ENCODE measurements around the gene SOCS6. TPM values are rescaled to one million over a fixed set of nuclear protein-coding genes. Genes with fewer than 3 reads are reported as not detected.

SOCS6 gene
- total and polyA plus RNA-seq, 2 donors (not counting 1 experiment from before 2014, with no cell fraction given) = 0.25 to 0.99 TPM

GRCh38 chr18:70377317-70377799 lies 88.5 kb downstream of the SOCS6 start:
- ChIA-PET POLR2A (no interaction called here), CTCF (no interaction called here)
- H2AFZ ChIP-seq (ENCODE audit: insufficient read depth, low read depth, low read length, poor library complexity, severe bottlenecking) = no peak overlapping the region
- Mint-ChIP-seq H3K4me1 (no peaks in the 10 kb centered on the region), H3K4me3 (no peak overlapping the region), H3K27me3 (no peaks in the 10 kb centered on the region), H3K9me3 (ENCODE audit: insufficient read depth) (no peaks in the 10 kb centered on the region), H3K27ac (no peak overlapping the region)
- TF ChIP-seq EZH2 (IDR thresholded peaks at IDR 0.05; ENCODE audit: borderline replicate concordance, insufficient read depth, low read depth, low read length, poor library complexity, severe bottlenecking) (no peak), CTCF (IDR thresholded peaks at IDR 0.05) (no peak)
- no peaks in the 10 kb centered on the region for H3K9me3 ChIP-seq (ENCODE audit: control extremely low read depth in 1 of 3, control insufficient read depth in 2 of 3, insufficient read depth in 1 of 3, low read length in 2 of 3)
- no peaks in the 10 kb centered on the region for H3K36me3 ChIP-seq (replicated peaks in 1 of 2; ENCODE audit: control extremely low read depth in 1 of 2, control insufficient read depth in 1 of 2, extremely low read depth in 1 of 2, insufficient read depth in 2 of 2, low read length in 1 of 2)
- no peaks in the 10 kb centered on the region for H3K4me1 ChIP-seq (ENCODE audit: control insufficient read depth in 2 of 2, insufficient read depth in 2 of 2, low read length in 2 of 2)
- intact Hi-C loops (cut with micrococcal nuclease) = no loop called here
- WGBS (ENCODE audit: insufficient coverage) = 89% methylated on average over 5 of the region's 8 CpGs
- H3K9ac ChIP-seq (ENCODE audit: low read length) = no peak overlapping the region
- H3K27me3 ChIP-seq (replicated peaks in 1 of 4; ENCODE audit: control extremely low read depth in 1 of 4, control insufficient read depth in 3 of 4, insufficient read depth in 4 of 4, low read length in 3 of 4) = no peaks in the 10 kb centered on the region
- no peaks in the 10 kb centered on the region for H3K79me2 ChIP-seq (ENCODE audit: control insufficient read depth, insufficient read depth, low read length)
- no peak for DNase-seq
- H3K4me2 ChIP-seq (replicated peaks; ENCODE audit: low read depth, low read length, poor library complexity, severe bottlenecking) = no peak overlapping the region
- H3K4me3 ChIP-seq (ENCODE audit: control extremely low read depth in 1 of 5, extremely low read depth in 1 of 5, insufficient read depth in 1 of 5, low read depth in 2 of 5, low read length in 4 of 5) = no peak overlapping the region
- ATAC-seq (ENCODE audit: low read depth) = no peak
- H4K20me1 ChIP-seq (ENCODE audit: control insufficient read depth, insufficient read depth, low read length, poor library complexity, severe bottlenecking) = no peaks in the 10 kb centered on the region
- no peak overlapping the region for H3K27ac ChIP-seq (ENCODE audit: low read length in 2 of 2)

DNA sequence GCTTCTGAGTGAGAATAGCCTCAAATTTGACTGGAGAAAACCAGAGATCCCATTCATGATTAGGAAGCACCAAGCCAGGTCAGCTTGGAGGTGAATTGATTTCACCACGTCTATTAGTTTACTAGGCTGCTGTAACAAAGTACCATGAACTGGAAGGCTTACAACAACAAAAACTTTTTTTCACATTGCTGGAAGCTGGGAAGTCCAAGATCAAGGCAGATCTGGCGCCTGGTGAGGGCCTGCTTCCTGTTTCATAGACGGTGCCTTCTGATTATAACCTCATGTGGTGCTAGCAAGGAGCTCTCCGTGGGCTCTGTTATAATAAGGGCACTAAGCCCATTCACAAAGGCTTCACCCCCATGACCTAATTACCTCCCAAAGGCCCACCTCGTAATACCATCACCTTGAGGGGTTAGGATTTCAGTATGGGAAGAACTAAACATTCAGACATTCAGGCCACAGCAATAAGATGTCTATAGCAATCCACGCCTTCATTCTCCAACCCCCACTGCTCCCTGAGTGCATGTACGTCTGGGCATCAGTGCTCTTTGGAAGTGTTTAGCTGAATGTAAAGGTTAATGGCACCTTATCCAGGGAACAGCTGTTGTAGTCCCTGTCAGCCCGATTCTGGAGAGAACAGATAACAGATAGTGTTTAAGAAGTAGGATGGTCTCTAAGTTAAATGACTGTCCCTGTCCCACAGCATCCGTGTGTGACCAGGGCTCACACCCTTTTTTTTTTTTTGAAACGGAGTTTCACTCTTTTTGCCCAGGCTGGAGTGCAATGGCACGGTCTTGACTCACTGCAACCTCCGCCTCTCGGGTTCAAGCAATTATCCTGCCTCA lies 89.2 kb downstream of the SOCS6 start:
- Histone ChIP-seq H4K20me1 (ENCODE audit: control insufficient read depth, insufficient read depth, low read length, poor library complexity, severe bottlenecking) (no peaks in the 10 kb centered on the region), H2AFZ (ENCODE audit: insufficient read depth, low read depth, low read length, poor library complexity, severe bottlenecking) (no peak overlapping the region), H3K27me3 (replicated peaks in 1 of 4; ENCODE audit: control extremely low read depth in 1 of 4, control insufficient read depth in 3 of 4, insufficient read depth in 4 of 4, low read length in 3 of 4) (no peaks in the 10 kb centered on the region), H3K9ac (ENCODE audit: low read length) (no peak overlapping the region), H3K79me2 (ENCODE audit: control insufficient read depth, insufficient read depth, low read length) (no peaks in the 10 kb centered on the region), H3K36me3 (replicated peaks in 1 of 2; ENCODE audit: control extremely low read depth in 1 of 2, control insufficient read depth in 1 of 2, extremely low read depth in 1 of 2, insufficient read depth in 2 of 2, low read length in 1 of 2) (no peaks in the 10 kb centered on the region), H3K4me1 (ENCODE audit: control insufficient read depth in 2 of 2, insufficient read depth in 2 of 2, low read length in 2 of 2) (no peaks in the 10 kb centered on the region), H3K4me3 (ENCODE audit: control extremely low read depth in 1 of 5, extremely low read depth in 1 of 5, insufficient read depth in 1 of 5, low read depth in 2 of 5, low read length in 4 of 5) (no peak overlapping the region), H3K4me2 (replicated peaks; ENCODE audit: low read depth, low read length, poor library complexity, severe bottlenecking) (no peak overlapping the region), H3K27ac (ENCODE audit: low read length in 2 of 2) (no peak overlapping the region), H3K9me3 (ENCODE audit: control extremely low read depth in 1 of 3, control insufficient read depth in 2 of 3, insufficient read depth in 1 of 3, low read length in 2 of 3) (no peaks in the 10 kb centered on the region)
- Mint-ChIP-seq H3K27ac (no peak overlapping the region), H3K4me3 (no peak overlapping the region), H3K9me3 (ENCODE audit: insufficient read depth) (no peaks in the 10 kb centered on the region), H3K27me3 (no peaks in the 10 kb centered on the region), H3K4me1 (no peaks in the 10 kb centered on the region)
- DNase-seq (no peak), ATAC-seq (ENCODE audit: low read depth) (no peak)
- ChIA-PET POLR2A (no interaction called here), CTCF (no interaction called here)
- intact Hi-C loops (cut with micrococcal nuclease) = no loop called here
- 79% methylated on average over 8 of the region's 13 CpGs for WGBS (ENCODE audit: insufficient coverage)
- TF ChIP-seq EZH2 (IDR thresholded peaks at IDR 0.05; ENCODE audit: borderline replicate concordance, insufficient read depth, low read depth, low read length, poor library complexity, severe bottlenecking) = no peak
- TF ChIP-seq CTCF (IDR thresholded peaks at IDR 0.05) = no peak

All from B cell (primary cell).